ENCODE data around the gene OTOR.

OTOR gene

GRCh38 chr20:16747291-16747811 is 807 bp upstream of the OTOR start:
- DNase-seq (ENCODE audit: extremely low read depth in 1 of 2, low read depth in 1 of 2), result no peak

DNA sequence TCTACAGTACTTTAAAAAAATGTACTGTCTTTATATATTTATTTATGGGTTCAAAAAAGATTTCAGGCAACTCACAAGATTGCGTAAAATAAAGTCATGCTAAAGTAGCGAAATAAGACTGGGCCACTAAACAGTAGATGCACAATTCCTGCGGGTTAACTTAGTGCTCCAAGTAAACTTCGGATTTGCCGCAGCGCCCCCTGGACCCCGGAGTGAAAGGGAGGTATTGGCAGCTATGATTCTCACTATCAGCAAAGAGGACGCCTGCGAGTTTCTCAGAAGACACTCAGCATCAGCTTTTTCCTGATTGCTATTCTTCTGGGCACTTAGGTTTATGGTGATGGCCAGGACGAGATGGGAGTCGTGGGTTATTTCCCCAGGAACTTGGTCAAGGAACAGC is 1.4 kb downstream of the OTOR start:
- no peak for DNase-seq (ENCODE audit: extremely low read depth in 1 of 2, low read depth in 1 of 2)

GRCh38 chr20:16752082-16752481 is 3.9 kb downstream of the OTOR start:
- no peak for DNase-seq (ENCODE audit: extremely low read depth in 1 of 2, low read depth in 1 of 2)

GRCh38 chr20:16752901-16753300 is 4.7 kb downstream of the OTOR start:
- DNase-seq (ENCODE audit: extremely low read depth in 1 of 2, low read depth in 1 of 2), result no peak

- DNase-seq (ENCODE audit: extremely low read depth in 1 of 2, low read depth in 1 of 2), result no peak
Measured at GRCh38 chr20:16758454-16759180, 10.5 kb downstream of the OTOR start.

- no peak for DNase-seq (ENCODE audit: extremely low read depth in 1 of 2, low read depth in 1 of 2)
Measured at GRCh38 chr20:16759181-16759563, 11.0 kb downstream of the OTOR start.

- DNase-seq (ENCODE audit: extremely low read depth in 1 of 2, low read depth in 1 of 2), result no peak
Measured at GRCh38 chr20:16760431-16761304, 12.5 kb downstream of the OTOR start.

DNA sequence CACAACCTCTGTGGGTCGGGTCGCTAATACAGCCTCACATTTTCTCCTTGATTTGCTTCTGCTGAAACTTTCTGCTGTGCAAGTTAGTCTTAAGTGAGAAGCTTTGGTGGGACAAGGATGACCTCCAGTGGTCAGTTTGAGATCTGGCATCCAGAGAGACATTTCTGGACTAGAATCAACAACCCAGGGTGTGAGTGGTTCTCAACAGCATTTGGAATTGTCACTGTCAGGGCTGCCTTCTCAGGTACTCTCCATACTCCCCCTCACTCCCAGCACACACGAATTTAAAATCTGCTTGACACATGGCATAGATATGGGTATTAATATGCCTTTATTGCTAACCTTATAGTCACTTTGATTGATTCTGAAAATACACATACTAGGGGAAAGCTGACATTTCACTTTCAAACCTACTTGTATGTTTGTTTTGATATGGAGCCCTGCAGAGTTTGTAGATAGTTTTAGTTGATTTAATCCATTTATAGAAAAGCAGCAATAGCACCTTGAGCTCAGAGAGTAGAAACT is 13.2 kb downstream of the OTOR start:
- DNase-seq (ENCODE audit: extremely low read depth in 1 of 2, low read depth in 1 of 2), result peak in 1 of 2 donors; percentile 18

- DNase-seq (ENCODE audit: extremely low read depth in 1 of 2, low read depth in 1 of 2), result no peak
Measured at GRCh38 chr20:16764560-16764959, 16.4 kb downstream of the OTOR start.

GRCh38 chr20:16771213-16771612 is 23.1 kb downstream of the OTOR start:
- no peak for DNase-seq (ENCODE audit: extremely low read depth in 1 of 2, low read depth in 1 of 2)

DNA sequence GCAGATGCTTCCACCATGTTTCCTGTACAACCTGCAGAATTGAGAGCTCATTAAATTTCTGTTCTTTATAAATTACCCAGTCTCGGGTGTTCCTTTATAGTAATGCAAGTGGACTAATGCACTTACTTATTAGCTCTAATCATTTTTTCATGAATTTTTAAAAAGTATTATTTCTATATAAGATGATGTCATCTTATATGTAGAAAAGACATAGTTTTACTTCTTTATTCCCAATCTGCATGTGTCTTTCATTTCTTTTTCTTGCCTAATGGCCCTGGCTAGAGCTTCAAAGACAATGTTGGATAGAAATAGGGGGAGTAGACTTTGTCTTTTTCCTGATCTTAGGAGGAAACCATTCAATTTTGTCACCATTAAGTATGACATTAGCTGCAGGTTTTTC is 27.8 kb downstream of the OTOR start:
- DNase-seq (ENCODE audit: extremely low read depth in 1 of 2, low read depth in 1 of 2), result no peak

DNA sequence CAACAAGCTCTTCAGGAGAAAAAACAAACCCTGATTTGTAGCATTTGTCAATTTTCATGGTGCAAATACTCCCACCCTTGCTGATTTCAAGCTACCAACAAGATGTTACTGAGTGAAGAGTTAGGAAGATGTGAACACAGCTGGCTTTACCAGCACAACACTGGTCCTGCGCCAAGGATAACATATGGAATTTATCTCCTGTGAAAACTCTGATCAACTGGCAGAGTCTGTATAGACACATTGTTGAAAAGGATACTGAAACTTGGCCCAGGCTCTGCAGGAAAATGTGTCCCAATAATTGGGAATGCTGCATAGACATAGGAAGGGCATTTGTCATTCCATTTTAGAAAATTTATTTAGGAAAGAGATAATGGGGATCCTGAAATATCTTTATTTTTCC is 29.0 kb downstream of the OTOR start:
- no peak for DNase-seq (ENCODE audit: extremely low read depth in 1 of 2, low read depth in 1 of 2)

- DNase-seq (ENCODE audit: extremely low read depth in 1 of 2, low read depth in 1 of 2), result no peak
Measured at GRCh38 chr20:16778159-16778558, 30.0 kb downstream of the OTOR start.

DNA sequence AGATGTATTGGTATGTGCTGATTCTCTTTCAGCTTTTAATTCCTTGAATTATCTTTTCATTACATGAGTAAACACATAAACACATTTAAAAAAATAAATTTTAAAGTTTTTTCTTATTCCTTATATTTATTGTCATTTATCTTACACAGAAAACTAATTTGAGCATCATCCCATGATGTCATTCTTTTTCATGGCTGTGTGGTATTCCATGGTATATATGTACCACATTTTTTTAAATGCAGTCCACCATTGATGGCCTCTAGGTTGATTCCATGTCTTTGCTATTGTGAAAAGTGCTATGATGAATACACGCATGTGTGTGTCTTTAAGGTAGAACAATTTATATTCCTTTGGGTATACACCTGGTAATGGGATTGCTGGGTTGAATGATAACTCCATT is 33.3 kb downstream of the OTOR start:
- DNase-seq (ENCODE audit: extremely low read depth in 1 of 2, low read depth in 1 of 2), result no peak

- DNase-seq (ENCODE audit: extremely low read depth in 1 of 2, low read depth in 1 of 2), result no peak
Measured at GRCh38 chr20:16785226-16785625, 37.1 kb downstream of the OTOR start.

Data from activated CD8-positive, alpha-beta memory T cell treated with anti-CD3 and anti-CD28 coated beads for 1 hour (primary cell).